ENCODE measurements around the gene UBXN11.

The UBXN11 gene

DNA sequence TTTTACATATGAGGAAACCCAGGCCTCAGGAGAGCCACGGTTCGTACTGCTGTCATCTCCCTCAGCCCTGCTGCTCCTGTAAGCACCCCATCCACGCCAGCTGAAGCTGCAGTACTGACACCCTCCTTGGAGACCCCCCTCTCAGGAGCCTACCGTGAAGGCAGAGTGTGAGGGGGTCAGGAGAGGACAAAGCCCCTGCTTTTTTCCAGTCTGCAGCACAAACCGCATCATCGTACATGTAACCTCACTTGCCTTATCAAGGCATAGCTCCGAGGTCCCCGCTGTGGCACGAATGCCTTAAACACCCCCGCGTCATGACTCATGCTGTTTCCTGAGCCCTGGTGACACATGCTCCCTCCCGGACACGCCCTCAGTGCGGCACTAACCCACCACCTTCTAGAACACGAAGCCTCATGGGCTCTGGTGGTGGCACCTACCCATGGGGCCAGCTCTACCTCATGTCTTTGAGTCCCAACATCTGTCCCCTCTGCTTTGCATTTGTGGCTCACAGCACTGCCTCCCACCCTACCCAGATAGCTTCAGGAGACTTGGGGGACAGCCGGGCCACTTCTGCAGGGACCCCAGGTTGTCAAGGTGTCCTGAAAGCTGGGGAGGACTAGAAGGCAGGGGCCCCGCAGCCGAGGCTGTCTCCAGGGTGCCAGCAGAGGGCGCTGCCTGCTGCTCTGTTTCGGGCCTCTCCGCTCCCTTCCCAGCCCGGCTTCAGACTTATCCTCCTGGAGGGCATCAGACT lies 21.7 kb downstream of the UBXN11 start:
- DNase-seq, result peak; percentile 85

DNA sequence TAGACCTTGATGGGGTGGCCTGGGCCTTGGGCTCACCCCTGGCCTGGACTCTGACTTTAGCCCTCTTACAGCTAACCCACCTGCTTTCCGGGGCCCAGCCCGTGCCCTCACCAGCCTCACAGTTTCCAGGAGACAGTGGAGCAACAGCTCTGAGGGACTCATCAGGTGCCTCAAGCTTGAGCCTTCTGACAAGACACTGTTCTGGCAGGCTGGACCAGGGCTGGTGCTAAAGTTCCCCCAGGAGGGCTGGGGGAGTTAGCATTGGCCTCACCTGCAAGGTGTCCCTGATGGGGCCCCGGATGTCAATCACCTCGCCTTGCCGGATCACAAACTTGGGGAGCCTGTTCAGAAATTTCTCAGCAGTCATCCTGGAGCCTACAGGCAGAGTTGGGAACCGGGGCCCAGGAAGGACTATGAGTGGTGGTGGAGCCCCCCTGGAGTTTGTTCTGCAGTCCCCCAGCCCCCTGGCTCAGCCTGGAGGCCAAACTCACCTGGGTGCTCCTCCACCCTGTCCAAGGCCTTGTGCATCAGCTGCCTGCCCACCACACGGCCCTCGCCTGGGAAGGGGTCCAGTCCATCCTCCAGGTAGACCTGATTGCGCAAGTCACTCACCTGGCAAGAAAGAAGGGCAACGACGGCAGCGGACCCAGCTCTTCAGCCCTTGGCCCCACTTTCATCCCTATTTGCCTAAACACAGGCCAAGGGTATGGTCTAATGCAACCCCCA lies 22.4 kb downstream of the UBXN11 start:
- no peak for DNase-seq

DNA sequence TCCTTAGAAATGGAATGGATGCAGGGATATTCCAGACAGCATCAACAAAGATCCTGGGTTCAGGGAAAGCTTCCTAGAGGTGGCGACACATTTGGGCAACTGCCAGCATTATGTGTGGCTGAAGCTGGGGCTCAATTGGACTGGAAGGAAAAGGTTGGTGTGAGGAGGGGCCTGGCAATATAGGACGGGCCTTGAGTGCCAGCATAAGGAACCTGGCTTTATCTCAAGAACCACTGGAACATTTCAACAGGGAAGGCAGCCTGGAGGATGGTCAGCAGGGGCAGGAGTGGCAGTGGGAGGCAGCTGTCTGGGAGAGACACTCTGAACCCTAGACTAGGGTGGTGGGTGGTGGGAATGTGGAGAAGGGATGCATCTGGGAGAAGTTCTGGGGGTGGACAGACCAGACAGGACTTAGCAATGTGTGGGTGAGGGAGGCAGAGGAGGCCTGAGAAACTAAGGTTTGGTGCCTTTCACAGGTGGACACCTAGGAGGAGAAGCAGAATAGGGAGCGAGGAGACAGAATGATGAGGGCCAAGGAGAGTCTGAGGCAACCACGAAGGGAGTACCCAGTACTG lies 23.1 kb downstream of the UBXN11 start:
- DNase-seq, result no peak

DNA sequence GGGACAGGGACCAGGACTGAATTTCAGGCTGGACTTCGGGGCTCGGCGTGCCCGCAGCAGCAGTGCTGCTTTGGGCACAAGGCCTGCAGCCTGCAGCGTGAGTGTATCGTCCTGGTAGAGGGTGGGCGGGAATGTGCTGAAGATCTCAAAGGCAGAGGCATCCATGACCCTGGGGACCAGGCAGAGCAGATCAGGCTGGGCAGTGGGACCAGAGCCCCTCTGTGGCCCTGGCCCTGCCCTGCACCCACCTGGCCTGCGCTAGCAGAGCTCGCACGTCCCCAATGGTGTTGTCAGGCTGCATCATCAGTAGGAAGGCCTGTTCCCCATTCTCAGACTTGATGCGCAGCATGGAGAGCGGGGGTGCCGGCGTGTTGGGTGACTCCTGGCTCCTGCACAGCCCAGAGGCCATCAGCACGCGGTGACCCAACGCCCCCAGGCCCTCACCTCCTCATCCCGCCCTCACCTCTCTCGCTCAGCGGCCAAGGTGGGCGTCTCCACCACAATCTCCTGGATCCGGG lies 24.0 kb downstream of the UBXN11 start:
- no peak for DNase-seq

DNA sequence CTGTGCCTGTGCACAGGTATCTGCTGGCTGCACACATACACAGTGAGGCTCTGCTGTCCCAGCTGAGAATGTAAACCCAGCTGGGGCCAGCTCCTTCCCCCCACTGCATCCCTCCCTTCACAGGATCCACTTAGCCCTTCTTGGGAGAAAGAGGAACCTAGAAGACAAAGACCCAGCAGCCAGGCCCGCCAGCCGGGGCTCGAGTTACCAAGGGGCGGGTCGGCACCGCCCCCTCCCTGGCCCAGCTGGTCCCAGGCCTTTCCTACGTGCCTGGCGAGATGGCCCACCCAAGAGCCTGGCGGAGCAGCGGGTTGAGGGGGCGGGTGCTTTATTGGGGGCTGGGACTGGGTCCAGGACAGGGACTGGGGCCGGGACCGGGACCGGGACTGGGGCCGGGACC lies 24.5 kb downstream of the UBXN11 start:
- no peak for DNase-seq

DNA sequence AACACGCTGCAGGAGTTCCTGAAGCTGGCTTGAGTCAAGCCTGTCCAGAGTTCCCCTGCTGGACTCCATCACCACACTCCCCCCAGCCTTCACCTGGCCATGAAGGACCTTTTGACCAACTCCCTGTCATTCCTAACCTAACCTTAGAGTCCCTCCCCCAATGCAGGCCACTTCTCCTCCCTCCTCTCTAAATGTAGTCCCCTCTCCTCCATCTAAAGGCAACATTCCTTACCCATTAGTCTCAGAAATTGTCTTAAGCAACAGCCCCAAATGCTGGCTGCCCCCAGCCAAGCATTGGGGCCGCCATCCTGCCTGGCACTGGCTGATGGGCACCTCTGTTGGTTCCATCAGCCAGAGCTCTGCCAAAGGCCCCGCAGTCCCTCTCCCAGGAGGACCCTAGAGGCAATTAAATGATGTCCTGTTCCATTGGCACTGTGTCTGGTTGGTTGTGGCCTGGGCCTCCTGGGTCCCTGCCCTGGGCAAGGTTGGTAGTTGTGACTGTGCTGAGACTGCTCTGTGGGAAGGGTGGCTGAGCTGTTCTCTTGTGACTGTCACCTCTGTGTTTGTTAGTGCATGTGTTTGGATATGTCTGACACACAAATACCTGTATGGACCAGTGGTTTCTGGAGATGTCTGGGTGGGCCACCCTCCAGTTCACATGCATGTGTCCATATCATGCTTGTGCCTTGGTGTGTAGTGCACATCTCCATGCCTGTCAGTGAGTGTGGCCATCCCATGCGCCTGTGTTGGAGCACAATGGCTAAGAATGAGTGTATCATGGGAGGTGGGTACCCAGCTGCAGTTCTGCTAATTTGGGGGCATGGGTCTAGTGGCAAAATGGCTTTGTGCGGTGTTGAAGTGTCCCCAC lies 25.1 kb downstream of the UBXN11 start:
- DNase-seq, result no peak

DNA sequence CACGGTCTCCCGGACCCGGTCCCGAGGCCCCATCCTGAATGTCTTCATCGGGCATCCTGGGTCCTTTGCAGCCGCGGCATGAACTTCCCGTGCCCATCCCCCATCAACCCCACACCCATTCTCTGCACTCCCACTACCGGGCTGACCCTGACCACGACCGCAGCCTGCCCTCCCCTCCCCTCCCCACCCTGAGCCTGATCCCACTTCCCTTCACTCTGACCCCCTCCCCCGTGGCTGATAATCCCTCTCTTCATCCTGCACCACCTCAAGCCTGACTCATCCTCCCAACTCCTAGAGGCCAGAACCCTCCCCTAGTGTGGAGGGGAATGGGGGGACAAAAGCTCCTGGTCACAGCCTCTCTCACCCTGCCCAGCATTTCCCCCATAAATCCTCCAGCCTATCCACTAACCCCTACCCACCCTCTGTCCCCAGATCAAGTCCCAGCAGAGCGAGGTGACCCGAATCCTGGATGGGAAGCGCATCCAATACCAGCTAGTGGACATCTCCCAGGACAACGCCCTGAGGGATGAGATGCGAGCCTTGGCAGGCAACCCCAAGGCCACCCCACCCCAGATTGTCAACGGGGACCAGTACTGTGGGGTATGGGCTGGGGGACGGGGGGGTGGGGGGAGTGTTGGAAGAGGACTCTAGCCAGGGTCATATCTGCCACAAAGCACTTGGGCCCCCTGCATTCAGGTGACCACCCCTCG lies 25.9 kb downstream of the UBXN11 start:
- no peak for DNase-seq

DNA sequence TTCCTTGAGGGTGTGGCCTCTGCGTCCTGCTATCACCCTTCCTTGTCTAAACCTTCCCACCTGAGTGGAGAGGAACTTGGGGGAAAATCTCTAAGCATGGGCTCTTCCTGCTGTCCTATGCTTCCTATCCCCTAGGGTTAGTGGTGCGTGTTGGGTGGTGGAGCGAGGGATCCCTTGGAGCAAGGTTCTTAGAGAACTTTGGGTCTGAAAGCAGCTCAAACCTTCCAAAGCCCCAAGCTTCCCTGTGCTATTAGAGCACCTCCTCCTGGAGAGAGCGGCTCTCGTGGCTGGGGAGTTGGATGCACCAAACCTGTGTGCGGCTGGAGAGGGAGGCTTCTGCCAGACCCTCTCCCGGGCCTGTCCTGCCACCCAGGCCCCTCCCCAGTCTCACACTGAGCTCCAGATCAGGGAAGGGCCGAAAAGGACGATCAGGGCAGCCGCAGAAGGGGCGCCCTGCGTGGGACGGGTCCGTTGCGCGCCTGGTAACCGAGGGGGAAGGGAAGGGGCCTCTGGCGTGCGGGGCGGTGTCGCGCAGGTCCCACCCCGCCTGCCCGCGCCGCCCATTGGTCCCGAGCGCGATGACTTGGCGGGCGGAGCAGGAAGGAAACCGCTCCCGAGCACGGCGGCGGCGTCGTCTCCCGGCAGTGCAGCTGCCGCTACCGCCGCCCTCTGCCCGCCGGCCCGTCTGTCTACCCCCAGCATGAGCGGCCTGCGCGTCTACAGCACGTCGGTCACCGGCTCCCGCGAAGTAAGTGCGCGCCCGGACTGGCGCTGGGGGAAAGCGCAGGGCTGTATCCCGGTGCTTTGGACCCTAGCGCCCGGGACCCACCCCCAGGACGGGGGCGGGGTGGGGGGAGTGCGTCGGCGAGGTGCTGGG lies 26.7 kb downstream of the UBXN11 start, which contains the start of gene SH3BGRL3:
SH3BGRL3 (plus strand) TSS at position 631 of the 877 bp plus-strand sequence; CDS start at position 701, 70 bp downstream.
- peak; percentile 85 for DNase-seq

DNA sequence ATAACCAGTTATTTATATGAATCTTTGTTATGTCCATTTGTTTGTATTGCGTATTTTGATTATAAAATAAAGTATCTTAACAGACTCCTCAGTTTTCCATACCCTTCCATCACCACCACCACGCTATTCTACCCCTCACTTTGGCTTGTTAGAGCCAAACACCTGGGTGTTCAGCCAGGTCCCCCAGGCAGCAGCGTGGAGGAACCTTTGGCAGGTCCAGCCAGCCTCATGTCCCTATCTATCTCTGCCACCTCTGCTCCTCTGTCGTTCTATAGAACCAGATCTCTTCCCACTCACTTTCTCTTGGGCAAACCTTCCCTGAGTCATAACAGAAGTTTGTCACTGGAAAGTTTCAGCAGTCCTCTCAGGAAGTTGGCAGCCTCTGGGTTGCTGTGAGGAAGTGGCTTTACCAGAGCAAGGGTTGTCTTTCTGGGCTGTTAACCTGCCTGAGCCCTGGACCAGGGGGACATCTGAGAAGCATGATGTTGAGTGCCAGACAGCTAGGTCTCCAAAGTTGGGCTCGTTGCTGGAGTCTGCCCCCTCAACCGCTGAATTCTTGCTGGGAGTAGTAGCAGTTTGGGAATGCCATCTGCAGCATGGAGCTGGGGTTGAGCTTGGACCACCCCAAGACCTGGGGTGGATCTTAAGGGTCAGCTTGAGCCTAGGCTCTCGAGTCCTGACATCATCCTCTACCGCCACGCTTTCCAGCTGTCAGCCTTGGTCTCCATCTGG lies 27.5 kb downstream of the UBXN11 start:
- no peak for DNase-seq

DNA sequence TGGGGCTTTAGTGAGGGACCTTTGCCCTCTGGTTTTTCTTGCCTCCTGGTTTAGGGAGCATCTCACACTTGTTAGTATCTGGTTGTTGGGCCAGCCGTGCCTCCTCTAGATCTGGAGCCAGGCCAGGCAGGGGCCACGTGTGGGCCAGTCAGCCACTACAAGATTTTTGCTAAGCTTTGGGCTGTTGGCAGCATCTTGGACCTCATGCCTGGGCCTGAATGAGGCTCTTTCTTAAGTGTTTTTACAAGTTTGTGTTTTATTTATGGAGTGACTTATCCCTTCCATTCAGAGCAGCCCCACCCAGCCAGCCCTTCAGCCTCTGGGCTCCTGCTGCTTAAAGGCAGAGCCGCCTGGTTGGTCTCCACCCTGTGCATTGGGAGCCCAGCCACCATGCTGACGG lies 28.1 kb downstream of the UBXN11 start:
- DNase-seq, result no peak

DNA sequence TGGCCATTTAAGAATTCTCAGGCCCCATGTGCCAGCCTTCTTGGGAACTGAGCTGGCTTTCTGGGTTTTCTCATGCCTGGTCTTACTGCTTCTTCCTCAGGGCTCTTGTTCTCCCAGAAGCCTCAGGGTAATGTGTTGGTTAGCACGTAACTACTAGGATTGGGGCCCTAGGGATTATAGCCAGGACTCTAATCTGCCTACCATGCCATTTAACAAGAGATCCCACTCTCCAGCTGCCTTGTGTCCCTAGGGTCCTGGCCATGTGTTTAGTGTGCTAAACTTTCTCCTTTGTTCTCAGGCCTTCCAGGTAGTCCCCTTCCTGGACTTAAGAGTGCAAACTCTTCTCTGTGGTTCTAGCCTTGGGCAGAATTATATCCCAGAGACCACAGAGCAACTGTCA lies 28.7 kb downstream of the UBXN11 start:
- DNase-seq, result no peak

DNA sequence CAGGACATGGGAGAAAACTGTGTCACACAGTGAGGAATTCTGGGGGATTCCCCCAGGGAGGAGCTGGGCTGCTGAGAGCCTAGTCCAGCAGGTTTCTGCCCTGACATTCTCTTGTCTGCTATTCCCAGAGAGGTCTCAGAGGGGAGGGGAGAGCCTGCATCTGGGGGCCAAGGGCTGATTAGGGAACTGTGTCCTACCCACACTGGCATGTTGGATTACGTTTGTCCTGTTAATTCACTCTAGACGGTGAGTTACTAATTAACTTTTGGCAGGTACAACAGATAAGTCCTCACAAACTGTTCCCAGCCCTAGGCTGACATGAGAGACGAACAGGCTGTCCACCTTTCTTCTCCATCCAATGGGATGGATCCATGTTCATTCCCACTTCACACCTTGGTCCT lies 29.2 kb downstream of the UBXN11 start:
- no peak for DNase-seq

DNA sequence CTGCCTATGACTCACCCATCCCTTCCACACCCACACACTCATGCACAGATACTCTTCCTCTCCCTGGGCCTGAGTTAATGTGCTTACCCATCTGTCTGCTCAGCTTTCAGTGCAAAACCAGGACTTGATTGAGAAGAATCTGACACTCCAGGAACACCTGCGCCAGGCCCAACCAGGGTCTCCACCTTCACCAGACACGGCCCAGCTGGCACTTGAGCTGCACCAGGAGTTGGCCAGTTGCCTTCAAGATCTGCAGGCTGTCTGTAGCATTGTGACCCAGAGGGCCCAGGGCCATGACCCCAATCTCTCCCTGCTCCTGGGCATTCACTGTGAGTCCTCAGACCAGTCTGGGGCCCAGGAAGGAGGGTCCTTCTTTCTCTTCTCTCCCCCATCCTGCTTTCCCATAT lies 30.0 kb downstream of the UBXN11 start:
- DNase-seq, result no peak

DNA sequence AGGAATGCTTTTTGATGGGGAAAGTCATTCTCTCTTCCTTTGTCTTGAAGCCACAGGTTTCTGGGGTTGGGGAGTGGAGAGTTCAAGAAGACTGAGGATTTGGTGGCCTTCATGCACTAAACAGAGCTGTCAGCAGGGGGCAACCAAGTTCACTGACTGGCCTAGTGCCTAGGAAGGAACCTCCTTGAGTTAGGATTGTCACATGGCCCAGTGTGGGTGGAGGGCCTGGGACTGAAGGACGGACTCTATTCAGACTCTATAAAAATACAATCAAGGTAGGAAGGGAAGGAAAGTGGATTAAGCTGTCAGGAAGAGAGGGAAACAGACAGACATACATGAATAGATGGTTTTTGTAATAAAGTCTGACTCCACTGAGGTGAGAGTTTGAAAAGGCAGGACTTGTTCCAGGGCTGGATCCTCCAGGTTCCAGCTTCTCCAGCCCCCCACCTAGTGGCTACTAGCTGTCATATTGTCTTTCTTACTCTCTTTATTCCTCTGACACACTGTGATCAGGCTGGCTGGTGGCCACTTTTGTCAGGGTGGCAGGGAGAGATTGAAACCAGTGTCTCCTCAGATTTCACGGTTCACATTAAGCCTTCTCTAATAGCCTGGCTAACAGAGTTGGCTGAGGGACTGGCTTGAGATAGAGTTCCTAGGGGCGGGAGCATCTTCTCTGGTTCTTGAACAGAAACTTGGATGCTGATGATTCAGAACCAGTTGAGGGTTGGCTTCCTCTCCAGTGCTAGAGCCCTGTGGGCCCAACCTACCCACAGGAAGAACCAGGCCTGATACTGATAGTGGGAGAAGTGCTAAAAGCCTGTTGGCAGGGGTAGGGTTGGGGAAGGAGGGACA lies 30.6 kb downstream of the UBXN11 start:
- DNase-seq, result peak; percentile 77

DNA sequence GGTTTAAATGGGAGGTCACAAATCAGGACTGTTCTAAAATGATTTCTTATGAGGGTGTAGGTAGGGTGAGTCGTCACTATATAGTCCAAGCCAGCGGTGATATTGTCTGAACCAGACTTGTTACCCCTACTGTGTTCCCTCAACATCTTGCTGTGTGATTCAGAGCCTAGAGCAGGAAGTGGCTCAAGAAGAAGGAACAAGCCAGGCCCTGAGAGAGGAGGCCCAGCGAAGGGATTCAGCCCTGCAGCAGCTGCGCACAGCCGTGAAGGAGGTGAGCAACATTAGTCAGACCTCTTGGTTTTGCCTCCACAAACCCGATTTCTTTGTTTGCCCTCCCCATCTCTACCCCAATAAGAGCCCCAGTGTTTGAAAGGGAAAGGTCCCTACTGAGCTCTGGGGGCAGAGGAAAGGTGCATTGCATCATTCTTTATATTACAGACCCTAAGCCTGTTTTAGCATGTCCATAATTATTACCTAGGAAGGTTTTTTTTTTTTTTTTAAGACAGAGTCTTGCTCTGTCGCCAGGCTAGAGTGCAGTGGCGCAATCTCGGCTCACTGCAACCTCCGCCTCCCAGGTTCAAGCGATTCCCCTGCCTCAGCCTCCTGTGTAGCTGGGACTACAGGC lies 31.5 kb downstream of the UBXN11 start:
- no peak for DNase-seq

DNA sequence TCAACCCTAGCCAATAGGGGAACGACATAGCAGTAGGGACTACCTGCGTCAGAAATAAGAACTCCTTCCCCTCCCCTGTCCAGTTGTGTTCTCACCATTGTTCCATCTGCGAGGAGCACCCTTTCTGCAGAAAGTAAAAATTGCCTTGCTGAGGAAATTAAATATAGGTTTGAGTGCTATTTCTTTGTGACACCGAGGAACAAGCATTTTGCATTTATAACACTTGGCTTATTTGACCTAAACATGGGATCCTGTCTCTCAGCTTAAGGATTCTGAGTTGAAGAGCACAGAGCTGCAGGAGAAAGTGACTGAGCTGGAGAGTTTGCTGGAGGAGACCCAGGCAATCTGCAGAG lies 37.3 kb downstream of the UBXN11 start:
- no peak for DNase-seq

DNA sequence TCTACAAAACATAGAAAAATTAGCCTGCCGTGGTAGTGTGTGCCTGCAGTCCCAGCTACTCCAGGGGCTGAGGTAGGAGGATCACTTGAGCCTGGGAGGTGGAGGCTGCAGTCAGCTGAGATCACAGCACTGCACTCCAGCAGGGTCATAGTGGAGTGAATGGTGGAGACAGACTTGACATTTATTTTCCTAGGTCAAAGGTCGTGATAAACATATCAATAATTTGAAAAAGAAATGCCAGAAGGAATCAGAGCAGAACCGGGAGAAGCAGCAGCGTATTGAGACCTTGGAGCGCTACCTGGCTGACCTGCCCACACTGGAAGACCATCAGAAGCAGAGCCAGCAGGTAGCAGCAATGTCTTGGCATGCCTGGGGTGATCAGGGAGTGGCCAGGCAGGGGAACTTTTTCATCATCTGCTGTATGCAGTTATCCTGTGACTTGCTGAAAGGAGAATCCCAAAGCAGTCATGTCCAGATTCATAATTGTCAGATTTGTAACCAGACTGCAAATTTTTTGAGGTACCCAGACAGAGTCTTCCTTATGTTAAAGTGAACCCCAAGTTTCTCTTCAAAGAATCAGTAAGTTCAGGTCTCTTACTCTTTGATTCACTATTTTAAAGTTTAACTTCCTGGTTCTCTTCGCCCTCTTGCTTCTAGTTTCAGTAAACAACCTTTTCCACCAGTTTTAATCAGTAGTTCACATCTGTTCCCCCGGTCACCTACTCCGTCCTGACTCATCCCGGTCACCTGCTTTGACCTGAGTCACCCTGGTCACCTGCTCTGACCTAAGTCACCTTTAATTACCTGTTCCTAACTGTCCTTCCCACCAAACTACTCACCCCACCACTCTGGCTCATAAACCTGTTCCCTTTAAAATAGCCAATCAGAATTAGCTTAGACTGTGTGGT lies 37.9 kb downstream of the UBXN11 start:
- DNase-seq, result no peak

DNA sequence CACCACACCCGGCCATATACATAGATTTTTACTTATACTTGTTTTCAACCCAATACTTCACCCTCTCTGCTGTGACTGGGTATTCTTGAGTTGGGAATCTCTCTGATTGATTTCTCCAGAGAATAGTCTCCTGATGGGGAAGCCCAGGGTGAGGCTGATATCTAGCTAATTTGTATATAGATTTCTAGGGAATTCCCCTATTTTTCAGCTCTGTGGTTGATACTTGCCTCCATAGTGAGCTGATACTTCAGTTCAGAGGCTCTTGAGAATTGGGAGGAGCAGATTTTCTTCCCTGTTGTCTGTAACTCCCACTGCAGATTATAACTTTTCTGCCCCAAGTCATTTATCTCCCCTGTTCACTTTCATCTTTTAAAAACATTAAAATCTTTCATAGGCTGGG lies 41.0 kb downstream of the UBXN11 start:
- DNase-seq, result no peak
